DMS 273 treated with DMSO at 0.1 percent for 48 hours (cell line): ENCODE data around the gene ARHGEF33.
"Not testable (repeated sequence)": the region's sequence is repeated elsewhere in the genome, so short reads cannot be mapped to it uniquely, and the experiment has no call there.

Experiments
- DNase-seq: peaks from one replicate; lab custom pipeline; 2025; lab: John Stamatoyannopoulos, UW

The ARHGEF33 gene

DNA sequence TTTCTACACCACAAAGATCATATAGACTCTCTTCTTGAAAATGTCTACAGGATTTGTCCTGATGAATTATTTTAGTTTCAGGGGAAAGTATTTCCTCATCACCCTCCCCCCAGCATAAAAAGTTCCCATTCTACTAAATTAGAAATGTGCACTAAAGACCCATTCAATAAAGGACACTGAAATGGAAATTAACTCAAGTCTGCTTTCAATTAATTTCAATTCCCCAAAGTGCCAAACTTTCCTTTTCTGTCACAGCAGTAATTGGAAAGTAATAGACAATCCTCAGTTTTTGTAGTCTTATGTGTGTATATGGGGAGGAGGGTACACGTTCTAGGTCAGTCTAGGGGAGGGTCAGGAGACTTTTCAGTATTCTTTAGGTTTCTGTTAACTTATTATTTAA lies 21.5 kb downstream of the ARHGEF33 start:
- DNase-seq, result no peak

- no peak for DNase-seq
Observed at GRCh38 chr2:38912619-38913018, 22.9 kb downstream of the ARHGEF33 start.

DNA sequence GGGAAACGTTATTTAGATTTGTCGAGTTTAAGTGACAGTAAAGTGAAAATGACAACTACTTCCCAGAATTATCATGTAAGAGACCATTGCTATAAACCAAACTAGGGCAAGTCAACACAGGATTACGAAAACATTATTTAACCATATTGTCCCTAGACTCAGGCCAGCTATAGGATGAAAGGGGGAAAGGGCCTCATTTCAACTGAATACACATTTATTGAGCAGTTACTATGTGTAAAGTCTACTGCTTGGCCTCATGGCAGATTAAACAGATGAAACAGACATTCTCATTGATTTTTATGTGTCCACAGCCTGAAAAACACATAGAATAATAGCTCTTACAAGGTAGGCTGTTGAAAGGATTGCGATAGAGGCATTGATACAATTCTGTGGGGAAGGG lies 32.7 kb downstream of the ARHGEF33 start:
- DNase-seq, result no peak

DNA sequence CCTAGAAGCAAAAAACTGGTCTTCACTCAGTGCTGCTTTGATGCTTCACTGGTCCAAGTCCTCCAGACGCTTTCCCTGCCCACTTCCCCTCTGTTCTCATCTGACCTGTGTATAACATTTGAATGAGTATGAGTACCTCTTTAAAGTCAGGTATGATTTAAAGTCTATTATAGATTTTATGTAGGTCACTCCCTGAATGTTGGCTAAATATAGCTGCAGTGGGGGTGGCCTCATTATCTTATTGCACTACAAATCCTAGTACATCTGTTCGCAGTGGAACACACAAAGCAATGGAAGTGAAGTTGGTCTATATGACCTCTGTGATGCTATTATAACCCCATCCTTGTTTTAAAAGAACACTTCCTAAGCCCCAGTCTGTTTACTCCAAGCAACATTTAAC lies 33.2 kb downstream of the ARHGEF33 start:
- DNase-seq, result no peak

- no peak for DNase-seq
Observed at GRCh38 chr2:38925982-38926381, 36.3 kb downstream of the ARHGEF33 start.

GRCh38 chr2:38930600-38930999 lies 40.9 kb downstream of the ARHGEF33 start:
- no peak for DNase-seq

- DNase-seq, result no peak
Observed at GRCh38 chr2:38932586-38932985, 42.9 kb downstream of the ARHGEF33 start.

GRCh38 chr2:38933653-38934052 lies 44.0 kb downstream of the ARHGEF33 start:
- peak; percentile 64 for DNase-seq

GRCh38 chr2:38934742-38935141 lies 45.1 kb downstream of the ARHGEF33 start:
- DNase-seq, result no peak

GRCh38 chr2:38935568-38936172 lies 46.0 kb downstream of the ARHGEF33 start:
- no peak for DNase-seq

GRCh38 chr2:38936516-38936915 lies 46.8 kb downstream of the ARHGEF33 start:
- DNase-seq, result not testable (repeated sequence)

GRCh38 chr2:38937548-38937947 lies 47.9 kb downstream of the ARHGEF33 start:
- no peak for DNase-seq

DNA sequence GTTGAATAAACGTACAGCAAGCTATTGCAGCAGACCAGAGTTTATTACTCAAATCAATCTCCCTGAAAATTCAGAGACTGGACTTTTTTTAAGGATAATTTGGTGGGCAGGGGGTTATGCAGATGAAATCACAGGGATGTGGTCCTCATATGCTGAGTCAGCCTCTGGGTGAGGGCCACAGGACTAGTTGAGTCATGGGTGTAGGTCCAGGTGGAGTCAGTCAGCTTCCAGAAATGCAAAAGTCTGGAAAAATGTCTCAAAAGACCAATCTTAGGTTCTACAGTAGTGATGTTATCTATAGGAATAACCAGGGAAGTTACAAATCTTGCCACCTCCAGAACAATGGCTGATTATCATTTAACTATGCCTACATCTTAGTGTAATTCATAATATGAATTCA lies 51.1 kb downstream of the ARHGEF33 start:
- DNase-seq, result no peak

DNA sequence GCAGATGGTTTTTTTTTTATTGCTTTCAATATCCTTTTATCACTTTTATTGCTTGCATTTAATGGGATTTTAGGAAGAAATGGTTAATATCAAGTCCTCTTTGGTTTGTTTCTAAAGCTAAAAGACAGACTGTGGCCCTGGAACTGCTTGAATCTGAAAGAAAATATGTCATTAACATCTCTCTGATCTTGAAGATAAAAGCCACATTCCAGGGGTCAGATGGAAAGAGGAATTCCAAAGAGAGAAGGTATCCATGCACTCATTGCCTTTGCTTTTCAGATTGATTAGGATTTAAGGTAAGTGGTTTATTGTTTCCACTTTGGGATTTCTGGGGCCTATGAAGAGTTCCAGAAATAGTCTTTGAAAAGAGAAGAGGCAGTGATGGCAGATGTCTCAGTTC lies 54.1 kb downstream of the ARHGEF33 start:
- DNase-seq, result no peak

GRCh38 chr2:38945372-38945771 lies 55.7 kb downstream of the ARHGEF33 start:
- DNase-seq, result no peak

DNA sequence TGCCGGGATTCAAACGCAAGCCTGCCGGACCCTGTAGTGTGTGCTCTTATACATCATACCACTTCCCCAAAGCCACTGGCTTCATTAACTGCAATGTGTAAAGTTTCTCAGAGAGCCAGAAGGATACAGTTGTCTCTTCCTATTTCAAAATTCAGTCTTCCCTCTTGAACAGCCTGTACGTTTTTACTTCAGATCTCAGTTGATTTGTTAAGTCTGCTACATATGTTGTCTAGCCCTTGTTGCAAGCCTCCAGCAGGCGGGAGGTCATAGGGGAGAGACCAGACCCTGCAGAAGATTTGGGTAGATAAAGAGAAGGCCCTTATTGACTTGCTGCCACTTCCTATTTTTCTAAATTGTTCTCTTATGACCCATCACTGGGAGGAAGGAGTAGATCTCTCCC lies 56.2 kb downstream of the ARHGEF33 start:
- DNase-seq, result no peak

DNA sequence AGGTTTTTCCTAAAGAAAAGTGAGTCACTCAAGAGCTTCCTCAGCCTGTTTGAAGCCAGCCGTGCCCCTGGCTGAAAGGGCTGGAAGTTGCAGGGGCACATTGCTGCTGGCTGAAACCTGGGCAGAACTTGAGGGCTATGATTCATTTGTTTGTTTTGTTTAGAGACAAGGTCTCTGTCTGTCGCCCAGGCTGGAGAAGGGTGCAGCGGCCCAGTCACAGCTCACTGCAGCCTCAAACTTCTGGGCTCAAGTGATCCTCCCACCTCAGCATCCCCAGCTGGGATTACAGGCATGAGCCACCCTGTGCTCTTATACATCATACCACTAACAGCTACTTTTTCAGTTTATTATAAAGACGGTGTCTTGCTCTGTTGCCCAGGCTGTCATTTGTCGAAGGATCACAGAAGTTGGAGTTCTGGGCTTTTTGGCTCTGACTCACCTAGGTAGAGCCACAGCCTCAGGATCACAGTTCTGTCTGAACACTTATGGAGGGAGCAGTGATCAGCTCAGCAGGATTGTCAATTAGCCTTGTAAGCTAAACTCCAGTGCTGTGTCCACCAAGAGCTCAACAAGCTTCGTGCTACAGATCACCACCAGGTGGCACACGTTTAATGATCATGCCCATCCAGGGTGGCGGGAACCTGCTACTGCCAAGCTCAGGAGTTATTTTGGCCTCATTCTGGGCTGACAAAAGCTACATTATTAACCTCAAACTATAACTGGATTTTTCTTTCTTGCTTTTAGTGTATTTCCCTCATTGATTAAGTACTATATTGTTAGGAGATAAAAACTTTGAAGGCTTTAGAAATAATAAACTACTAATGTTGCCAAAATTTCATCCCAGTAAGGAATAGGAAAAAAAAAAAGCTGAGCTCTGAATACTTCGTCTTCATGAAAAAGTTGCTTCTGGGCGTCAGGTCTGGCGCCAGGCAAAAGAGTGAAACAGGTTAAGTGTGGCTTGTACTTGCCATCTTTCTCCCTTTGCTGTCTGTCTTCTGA lies 57.9 kb downstream of the ARHGEF33 start:
- DNase-seq, result peak; percentile 44

DNA sequence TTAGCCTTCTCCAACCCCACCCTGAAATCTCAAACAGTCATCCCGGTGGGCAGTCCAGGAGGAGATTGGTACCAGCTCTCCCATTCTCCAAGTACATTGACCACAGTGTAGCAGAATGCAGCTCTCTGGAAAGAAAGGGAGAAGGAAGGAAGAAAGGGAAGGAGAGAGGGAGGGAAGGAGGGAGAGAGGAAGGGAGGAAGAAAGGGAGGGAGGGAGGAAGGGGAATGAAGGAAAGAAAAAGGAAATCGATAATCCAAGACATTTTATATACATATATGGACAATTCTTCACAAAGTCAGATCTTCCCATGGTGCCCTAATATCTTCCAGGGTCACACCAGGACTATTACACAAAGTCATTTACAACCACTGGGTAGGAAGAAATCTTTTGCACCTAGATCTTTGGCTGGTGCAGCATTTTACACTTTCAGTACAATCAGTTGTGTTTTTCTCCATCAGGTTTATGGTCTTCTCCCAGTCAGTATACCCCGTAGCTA lies 58.8 kb downstream of the ARHGEF33 start:
- DNase-seq, result no peak

DNA sequence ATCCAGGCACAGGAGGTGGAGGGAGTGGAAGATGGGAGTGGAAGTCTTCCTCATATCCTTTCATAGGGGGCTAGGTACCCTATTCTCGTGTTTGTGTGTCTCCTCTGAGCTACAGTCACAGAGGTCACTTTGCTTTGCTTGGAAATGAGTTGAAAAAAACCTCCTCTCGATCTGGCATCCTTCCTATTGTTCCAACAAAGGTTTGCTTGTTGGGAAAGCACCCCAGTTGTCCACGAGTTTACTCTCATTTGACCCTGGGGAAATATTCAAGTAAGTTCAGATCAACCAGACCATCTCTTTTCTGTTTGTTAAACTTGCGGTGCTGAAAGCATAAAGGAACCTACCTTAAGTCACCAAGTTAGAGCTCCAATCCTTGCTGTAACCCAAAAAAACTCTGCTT lies 59.3 kb downstream of the ARHGEF33 start:
- no peak for DNase-seq

GRCh38 chr2:38951766-38952165 lies 62.1 kb downstream of the ARHGEF33 start:
- no peak for DNase-seq

- DNase-seq, result no peak
Observed at GRCh38 chr2:38957972-38958371, 68.3 kb downstream of the ARHGEF33 start.

DNA sequence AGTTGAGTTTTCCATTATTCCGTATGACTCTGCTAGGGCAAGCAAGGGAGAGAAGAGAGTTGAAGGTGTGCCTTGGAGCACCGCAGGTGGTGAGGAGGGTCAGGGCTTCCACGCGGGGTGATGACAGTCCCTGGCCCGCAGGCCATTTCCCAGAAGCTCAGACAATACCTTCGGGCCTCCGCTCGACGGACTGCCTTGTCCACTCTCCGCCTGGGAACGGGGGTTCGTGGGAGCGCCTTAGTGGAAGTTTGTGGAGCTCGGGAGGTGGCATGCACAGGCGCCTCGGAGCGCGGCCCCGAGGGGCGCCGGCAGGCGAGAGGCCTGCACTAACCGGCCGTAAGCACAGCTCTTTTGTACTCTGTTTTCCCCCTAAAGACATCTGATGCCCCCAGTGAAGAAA lies 69.8 kb downstream of the ARHGEF33 start:
- no peak for DNase-seq

DNA sequence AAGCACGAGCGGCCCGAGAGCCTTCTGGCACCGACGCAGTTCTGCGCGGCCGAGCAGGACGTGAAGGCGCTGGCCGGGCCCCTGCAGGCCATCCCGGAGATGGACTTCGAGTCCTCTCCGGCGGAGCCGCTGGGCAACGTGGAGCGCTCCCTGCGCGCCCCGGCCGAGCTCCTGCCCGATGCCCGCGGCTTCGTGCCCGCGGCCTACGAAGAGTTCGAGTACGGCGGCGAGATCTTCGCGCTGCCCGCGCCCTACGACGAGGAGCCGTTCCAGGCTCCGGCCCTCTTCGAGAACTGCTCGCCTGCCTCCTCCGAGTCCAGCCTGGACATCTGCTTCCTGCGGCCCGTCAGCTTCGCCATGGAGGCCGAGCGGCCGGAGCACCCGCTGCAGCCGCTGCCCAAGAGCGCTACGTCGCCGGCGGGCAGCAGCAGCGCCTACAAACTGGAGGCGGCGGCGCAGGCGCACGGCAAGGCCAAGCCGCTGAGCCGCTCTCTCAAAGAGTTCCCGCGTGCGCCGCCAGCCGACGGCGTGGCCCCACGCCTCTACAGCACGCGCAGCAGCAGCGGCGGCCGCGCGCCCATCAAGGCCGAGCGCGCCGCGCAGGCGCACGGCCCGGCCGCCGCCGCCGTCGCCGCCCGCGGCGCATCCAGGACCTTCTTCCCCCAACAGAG lies 70.4 kb downstream of the ARHGEF33 start:
- DNase-seq, result no peak
